Measurements from ENCODE around the gene ARHGAP28. TPM values are rescaled to one million over a fixed set of nuclear protein-coding genes. Genes with fewer than 3 reads are reported as not detected.

The ARHGAP28 gene
- total RNA-seq, 1 experiment from 2014 or later: 0.41 TPM

GRCh38 chr18:6955304-6955703 is 225.8 kb downstream of the ARHGAP28 start:
- DNase-seq (ENCODE audit: low read depth, low spot score) (no peak), ATAC-seq (no peak)
- Histone ChIP-seq H3K36me3 (ENCODE audit: control insufficient read depth, insufficient read depth, low read length) (no peaks in the 10 kb centered on the region), H3K4me3 (ENCODE audit: low read depth in 2 of 2, low read length in 2 of 2) (no peak overlapping the region), H3K4me1 (ENCODE audit: control insufficient read depth, insufficient read depth, low read length) (no peaks in the 10 kb centered on the region), H3K27ac (ENCODE audit: low read length) (no peak overlapping the region), H3K9me3 (ENCODE audit: control insufficient read depth, insufficient read depth, low read depth, low read length) (no peaks in the 10 kb centered on the region), H3K27me3 (ENCODE audit: control insufficient read depth, insufficient read depth, low read length) (no peaks in the 10 kb centered on the region)
- POLR2A ChIA-PET: no interaction called here
- in situ Hi-C loops (cut with HindIII; ENCODE audit: low pct_unique_long_range_greater_than_20kb, low sequenced_read_pairs): no loop called here
- intact Hi-C loops (cut with micrococcal nuclease; ENCODE audit: unreplicated experiment): no loop called here
- no peak for TF ChIP-seq TCF7L2 (IDR thresholded peaks at IDR 0.05; ENCODE audit: low read depth, low read length)
- TF ChIP-seq REST (IDR thresholded peaks at IDR 0.05; ENCODE audit: insufficient read depth in 1 of 2, low read depth in 2 of 2, low read length in 1 of 2): no peak
- no TSS peak for BruUV-seq (replicated peaks)
- CTCF ChIA-PET: no interaction called here

- no peaks in the 10 kb centered on the region for H3K27me3 ChIP-seq (ENCODE audit: control insufficient read depth, insufficient read depth, low read length)
- intact Hi-C loops (cut with micrococcal nuclease; ENCODE audit: unreplicated experiment) (no loop called here), in situ Hi-C loops (cut with HindIII; ENCODE audit: low pct_unique_long_range_greater_than_20kb, low sequenced_read_pairs) (no loop called here)
- no peak for TF ChIP-seq SIN3A (IDR thresholded peaks at IDR 0.05; ENCODE audit: borderline replicate concordance, insufficient read depth, low read depth, low read length)
- no peak for TF ChIP-seq REST (IDR thresholded peaks at IDR 0.05; ENCODE audit: insufficient read depth in 1 of 2, low read depth in 2 of 2, low read length in 1 of 2)
- no peak for TF ChIP-seq POLR2AphosphoS5 (IDR thresholded peaks at IDR 0.05; ENCODE audit: low read depth, low read length)
- no peak for TF ChIP-seq TCF7L2 (IDR thresholded peaks at IDR 0.05; ENCODE audit: low read depth, low read length)
- no TSS peak for BruUV-seq (replicated peaks)
- ATAC-seq (no peak), DNase-seq (ENCODE audit: low read depth, low spot score) (no peak)
- H3K4me3 ChIP-seq (ENCODE audit: low read depth in 2 of 2, low read length in 2 of 2): no peak overlapping the region
- no peak overlapping the region for H3K27ac ChIP-seq (ENCODE audit: low read length)
- ChIA-PET POLR2A (no interaction called here), CTCF (no interaction called here)
- no peaks in the 10 kb centered on the region for H3K4me1 ChIP-seq (ENCODE audit: control insufficient read depth, insufficient read depth, low read length)
- H3K9me3 ChIP-seq (ENCODE audit: control insufficient read depth, insufficient read depth, low read depth, low read length): no peaks in the 10 kb centered on the region
- no peaks in the 10 kb centered on the region for H3K36me3 ChIP-seq (ENCODE audit: control insufficient read depth, insufficient read depth, low read length)
Measured at GRCh38 chr18:6956495-6956894, 227.0 kb downstream of the ARHGAP28 start.

GRCh38 chr18:6956999-6957398 is 227.5 kb downstream of the ARHGAP28 start:
- no peaks in the 10 kb centered on the region for H3K9me3 ChIP-seq (ENCODE audit: control insufficient read depth, insufficient read depth, low read depth, low read length)

More at GRCh38 chr18:6956999-6957398, 227.5 kb downstream of the ARHGAP28 start:
- DNase-seq (ENCODE audit: low read depth, low spot score): no peak
- in situ Hi-C loops (cut with HindIII; ENCODE audit: low pct_unique_long_range_greater_than_20kb, low sequenced_read_pairs) (no loop called here), intact Hi-C loops (cut with micrococcal nuclease; ENCODE audit: unreplicated experiment) (no loop called here)
- CTCF ChIA-PET: no interaction called here
- Histone ChIP-seq H3K4me3 (ENCODE audit: low read depth in 2 of 2, low read length in 2 of 2) (no peak overlapping the region), H3K27me3 (ENCODE audit: control insufficient read depth, insufficient read depth, low read length) (no peaks in the 10 kb centered on the region), H3K4me1 (ENCODE audit: control insufficient read depth, insufficient read depth, low read length) (no peaks in the 10 kb centered on the region), H3K27ac (ENCODE audit: low read length) (no peak overlapping the region), H3K36me3 (ENCODE audit: control insufficient read depth, insufficient read depth, low read length) (no peaks in the 10 kb centered on the region)
- BruUV-seq (replicated peaks): no TSS peak
- POLR2A ChIA-PET: no interaction called here
- no peak for ATAC-seq
- TF ChIP-seq REST (IDR thresholded peaks at IDR 0.05; ENCODE audit: insufficient read depth in 1 of 2, low read depth in 2 of 2, low read length in 1 of 2): no peak
- TF ChIP-seq CTCF (IDR thresholded peaks at IDR 0.05): no peak
- no peak for TF ChIP-seq TCF7L2 (IDR thresholded peaks at IDR 0.05; ENCODE audit: low read depth, low read length)
- no peak for TF ChIP-seq POLR2AphosphoS5 (IDR thresholded peaks at IDR 0.05; ENCODE audit: low read depth, low read length)
- no peak for TF ChIP-seq SIN3A (IDR thresholded peaks at IDR 0.05; ENCODE audit: borderline replicate concordance, insufficient read depth, low read depth, low read length)
